Kidney (tissue), 14 donors: ENCODE data around the gene ANKDD1B. TPM values are rescaled to one million over a fixed set of nuclear protein-coding genes. Genes with fewer than 3 reads are reported as not detected.

Experiments used
- DNase-seq, 5 donors: peaks; one replicate each; pipeline ENCODE4 v3.0.0-alpha.2; 2013 to 2020
- FAIRE-seq: peaks from 2 replicates; lab custom pipeline; 2012; peaks lifted over from hg19 to GRCh38; lab: Jason Lieb, UNC
- H3K27ac ChIP-seq, 2 donors: one replicate each; pipeline ENCODE4 v1.7.0; 2013; ENCODE audit warnings: low read depth in 2 of 2, low read length in 2 of 2, inconsistent platforms in 1 of 2
- H3K27me3 ChIP-seq: one replicate; pipeline ENCODE4 v1.7.1; 2013; ENCODE audit warnings: low read length, inconsistent platforms; ENCODE audit not compliant: control insufficient read depth, insufficient read depth
- H3K36me3 ChIP-seq, 3 donors: one replicate each; pipeline versions ENCODE4 v1.7.0 to v1.7.1; 2013; ENCODE audit warnings: low read length in 3 of 3, control low read depth in 1 of 3, inconsistent platforms in 1 of 3; ENCODE audit not compliant: insufficient read depth in 3 of 3, control insufficient read depth in 2 of 3
- H3K4me1 ChIP-seq, 3 donors: one replicate each; pipeline versions ENCODE4 v1.7.0 to v1.7.1; 2013; ENCODE audit warnings: low read length in 3 of 3, inconsistent platforms in 1 of 3, low read depth in 1 of 3; ENCODE audit not compliant: control insufficient read depth in 2 of 3, insufficient read depth in 2 of 3
- H3K4me3 ChIP-seq, 3 donors: one replicate each; pipeline versions ENCODE4 v1.7.0 to v1.8.1; 2013; ENCODE audit warnings: low read length in 3 of 3, control low read depth in 1 of 3, inconsistent platforms in 1 of 3
- H3K9ac ChIP-seq, 3 donors: one replicate each; pipeline versions ENCODE4 v1.7.0 to v1.7.1; 2013; ENCODE audit warnings: low read length in 3 of 3, control low read depth in 1 of 3, inconsistent platforms in 1 of 3
- H3K9me3 ChIP-seq, 3 donors: one replicate each; pipeline versions ENCODE4 v1.7.0 to v1.7.1; 2013; ENCODE audit warnings: low read length in 3 of 3, control low read depth in 1 of 3, inconsistent platforms in 1 of 3; ENCODE audit not compliant: control insufficient read depth in 2 of 3, insufficient read depth in 1 of 3
- intact Hi-C: fragments of 100-400 bp; cut with DNase I; formaldehyde crosslinking; loops from one replicate; pipeline ENCODE4 v1.11.1; 2022
- polyA plus RNA-seq: library from polyadenylated mRNA; stranded (reverse); fragments of 350-450 nt; fragmentation: Illumina TruSeq; extraction: RNeasy Lipid Tissue Mini Kit (QIAGEN cat#74804); gene quantifications from one replicate; pipeline ENCODE4 v1.2.3, GENCODE V29; 2014; ENCODE audit warnings: low read depth, low replicate concordance; ENCODE audit not compliant: insufficient read depth
- total RNA-seq: library from RNA; stranded (reverse); fragmentation: NEBNext Ultra II Directional; extraction: Animal tissue kit (Norgen Biotek cat#: 25700); gene quantifications from one replicate; pipeline ENCODE4 v1.2.1, GENCODE V29; 2021
- TF ChIP-seq, protein P1 (sequence below): IDR thresholded peaks from 3 replicates; pipeline ENCODE4 v1.5.1; 2012; ENCODE audit warnings: mild to moderate bottlenecking, moderate library complexity, borderline replicate concordance; ENCODE audit not compliant: insufficient read depth; ENCODE audit errors: extremely low read depth
- donor health status: control.
- donor health status: control.
- donor health status: control.
- donor health status: control.
- donor health status: control.
- donor health status: DM: yes; HTN: yes; CAD: no.
- donor health status: Normal renal cell carcinoma (clear cell type).

Gene ANKDD1B
- total and polyA plus RNA-seq, 2 donors from 2014 or later = 2.3 to 3.1 TPM

DNA sequence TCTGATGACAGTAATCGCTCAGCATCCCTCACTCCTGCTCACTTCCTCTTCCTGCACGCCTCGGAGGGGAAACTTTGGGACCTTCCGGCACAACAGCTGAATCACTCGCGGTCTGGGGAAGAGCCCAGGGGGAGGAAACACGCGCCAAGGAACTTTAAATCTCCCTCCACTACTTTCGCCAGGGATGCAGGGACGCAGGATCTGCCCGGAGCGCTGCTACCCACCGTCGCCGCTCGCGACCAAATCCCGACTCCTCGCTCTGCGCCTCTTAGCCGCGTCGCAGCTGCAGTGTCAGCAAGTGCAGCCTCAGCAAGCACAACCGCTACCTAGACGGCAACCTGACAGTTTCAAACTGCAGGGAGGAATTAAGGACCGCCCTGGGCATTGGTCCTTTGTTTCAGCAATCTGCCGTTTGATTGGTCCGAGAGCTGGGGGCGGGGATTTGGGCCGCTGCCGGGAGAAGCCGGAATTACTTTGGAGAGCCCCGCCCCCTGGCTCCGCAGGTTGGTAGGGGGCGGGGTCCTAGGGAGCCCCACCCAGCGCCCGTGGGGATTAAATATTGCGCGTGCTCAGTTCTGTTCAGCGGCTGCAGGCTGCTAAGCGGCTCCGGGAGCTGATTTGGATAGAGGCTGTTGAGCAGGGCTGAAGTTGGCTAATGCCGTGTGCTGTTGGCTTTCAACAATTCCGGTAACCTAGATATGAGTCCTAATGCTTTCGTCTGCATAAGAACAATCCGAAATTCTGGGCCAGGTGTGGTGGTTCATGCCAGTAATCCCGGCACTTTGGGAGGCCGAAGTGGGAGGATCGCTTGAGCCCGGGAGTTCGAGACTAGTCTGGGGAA lies 106.0 kb downstream of the ANKDD1B start, which contains the start of gene POC5:
Gene POC5, minus strand, starts transcription at position 356 of the 841 bp plus-strand sequence. CDS start 4,500 bp downstream, outside the sequence.
- Histone ChIP-seq H3K27ac (peak within 1 kb of the TSS; percentile 56 to 83), H3K4me1 (no peaks in the 10 kb centered on the region), H3K4me3 (peak within 1 kb of the TSS; percentile 88 to 96 (median 92)), H3K9me3 (no peaks in the 10 kb centered on the region), H3K27me3 (no peaks in the 10 kb centered on the region), H3K36me3 (no peaks in the 10 kb centered on the region), H3K9ac (peak within 1 kb of the TSS; percentile 69 to 92 (median 78))
- TF ChIP-seq, protein P1, sequence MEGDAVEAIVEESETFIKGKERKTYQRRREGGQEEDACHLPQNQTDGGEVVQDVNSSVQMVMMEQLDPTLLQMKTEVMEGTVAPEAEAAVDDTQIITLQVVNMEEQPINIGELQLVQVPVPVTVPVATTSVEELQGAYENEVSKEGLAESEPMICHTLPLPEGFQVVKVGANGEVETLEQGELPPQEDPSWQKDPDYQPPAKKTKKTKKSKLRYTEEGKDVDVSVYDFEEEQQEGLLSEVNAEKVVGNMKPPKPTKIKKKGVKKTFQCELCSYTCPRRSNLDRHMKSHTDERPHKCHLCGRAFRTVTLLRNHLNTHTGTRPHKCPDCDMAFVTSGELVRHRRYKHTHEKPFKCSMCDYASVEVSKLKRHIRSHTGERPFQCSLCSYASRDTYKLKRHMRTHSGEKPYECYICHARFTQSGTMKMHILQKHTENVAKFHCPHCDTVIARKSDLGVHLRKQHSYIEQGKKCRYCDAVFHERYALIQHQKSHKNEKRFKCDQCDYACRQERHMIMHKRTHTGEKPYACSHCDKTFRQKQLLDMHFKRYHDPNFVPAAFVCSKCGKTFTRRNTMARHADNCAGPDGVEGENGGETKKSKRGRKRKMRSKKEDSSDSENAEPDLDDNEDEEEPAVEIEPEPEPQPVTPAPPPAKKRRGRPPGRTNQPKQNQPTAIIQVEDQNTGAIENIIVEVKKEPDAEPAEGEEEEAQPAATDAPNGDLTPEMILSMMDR = peak; percentile 12
- FAIRE-seq = peak; percentile 93
- peak; percentile 98 for DNase-seq
- intact Hi-C loops = no loop called here

DNA sequence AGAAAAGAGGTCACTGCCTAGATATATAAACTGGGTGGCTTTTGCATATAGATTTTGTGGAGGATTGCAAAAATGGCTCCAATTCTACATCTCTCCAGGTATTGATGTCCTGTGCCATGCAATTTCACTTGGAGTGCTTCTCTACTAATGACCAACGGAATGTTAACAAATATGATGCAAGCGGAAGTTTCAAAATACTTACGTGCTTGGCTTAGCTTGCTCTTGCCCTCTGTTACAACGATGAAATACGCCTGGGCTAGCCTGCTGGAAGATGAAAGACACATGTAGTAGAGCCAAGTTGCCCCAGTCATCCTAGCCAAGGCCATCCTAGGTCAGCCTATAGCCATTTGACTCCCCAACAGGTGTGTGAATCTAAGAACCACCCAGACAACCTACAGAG lies 109.6 kb downstream of the ANKDD1B start:
- Histone ChIP-seq H3K27me3 (no peaks in the 10 kb centered on the region), H3K9me3 (no peaks in the 10 kb centered on the region), H3K36me3 (no peaks in the 10 kb centered on the region), H3K9ac (no peak overlapping the region), H3K4me3 (no peak overlapping the region), H3K4me1 (no peaks in the 10 kb centered on the region), H3K27ac (no peak overlapping the region)
- TF ChIP-seq, protein P1 = no peak
- intact Hi-C loops = no loop called here
- FAIRE-seq (no peak), DNase-seq (no peak)

Other genes starting within 250 kb of the ANKDD1B start
- 50.1 TPM for gene CERT1, start 99.8 kb upstream of the ANKDD1B start, total RNA-seq
- 14.5 TPM for gene CERT1, start 99.8 kb upstream of the ANKDD1B start, polyA plus RNA-seq
- gene POLK, start 99.6 kb upstream of the ANKDD1B start, total RNA-seq = 38.5 TPM
- gene POLK, start 99.6 kb upstream of the ANKDD1B start, polyA plus RNA-seq = 6.6 TPM
- 12.1 TPM for gene POC5, start 106.0 kb downstream of the ANKDD1B start, total RNA-seq
- gene POC5, start 106.0 kb downstream of the ANKDD1B start, polyA plus RNA-seq = 6.1 TPM